SK-N-SH treated with all-trans-retinoic acid at 6 μM for 48 hours (cell line): Measurements from ENCODE around the gene CD22.

Source experiments
- ATAC-seq: fragments of 200-7000 bp; cut with Tn5 transposase; 3 replicates; pipeline ENCODE4 v1.9.1; 2020; ENCODE audit warnings: mild to moderate bottlenecking, moderate library complexity
- ARNTL ChIP-seq: fragments of 450-650 bp; formaldehyde crosslinking; IDR thresholded peaks from 2 replicates; pipeline ENCODE4 v1.5.0; 2020; ENCODE audit warnings: low read depth, mild to moderate bottlenecking, moderate library complexity, borderline replicate concordance
- BACH2 ChIP-seq: fragments of 250-450 bp; sonication (Bioruptor Pico); IDR thresholded peaks from 2 replicates; pipeline ENCODE4 v1.9.0; 2021; ENCODE audit warnings: mild to moderate bottlenecking, borderline replicate concordance
- CSDC2 ChIP-seq: fragments of 250-450 bp; sonication (Bioruptor Pico); IDR thresholded peaks from 2 replicates; pipeline ENCODE4 v1.5.0; 2020; ENCODE audit warnings: mild to moderate bottlenecking, moderate library complexity
- GLIS3 ChIP-seq: fragments of 250-450 bp; sonication (Bioruptor Pico); IDR thresholded peaks from 2 replicates; pipeline ENCODE4 v1.5.0; 2020; ENCODE audit warnings: mild to moderate bottlenecking, moderate library complexity
- ISL1 ChIP-seq: fragments of 250-450 bp; sonication (Bioruptor Pico); IDR thresholded peaks from 2 replicates; pipeline ENCODE4 v2.1.2; 2022; ENCODE audit warnings: mild to moderate bottlenecking, moderate library complexity
- OSR1 ChIP-seq: fragments of 250-450 bp; sonication (Bioruptor Pico); IDR thresholded peaks from 2 replicates; pipeline ENCODE4 v1.8.0; 2022; ENCODE audit warnings: moderate library complexity, mild to moderate bottlenecking, inconsistent platforms
- PPARA ChIP-seq: fragments of 250-450 bp; sonication (Bioruptor Pico); IDR thresholded peaks from 2 replicates; pipeline ENCODE4 v1.5.0; 2020; ENCODE audit warnings: mild to moderate bottlenecking, borderline replicate concordance
- RARB ChIP-seq: fragments of 250-450 bp; sonication (Bioruptor Pico); IDR thresholded peaks from 2 replicates; pipeline ENCODE4 v1.8.0; 2021; ENCODE audit warnings: mild to moderate bottlenecking, moderate library complexity
- SNAI2 ChIP-seq: fragments of 250-450 bp; sonication (Bioruptor Pico); IDR thresholded peaks from 2 replicates; pipeline ENCODE4 v1.5.0; 2020; ENCODE audit warnings: mild to moderate bottlenecking, moderate library complexity
- TCF4 ChIP-seq: fragments of 250-450 bp; sonication (Bioruptor Pico); IDR thresholded peaks from 2 replicates; pipeline ENCODE4 v1.8.0; 2021; ENCODE audit warnings: mild to moderate bottlenecking, moderate library complexity, borderline replicate concordance
- ZC3H10 ChIP-seq: fragments of 250-450 bp; sonication (Bioruptor Pico); IDR thresholded peaks from 2 replicates; pipeline ENCODE4 v1.5.1; 2021; ENCODE audit warnings: mild to moderate bottlenecking, moderate library complexity
- ZFP3 ChIP-seq: fragments of 250-450 bp; sonication (Bioruptor Pico); IDR thresholded peaks from 2 replicates; pipeline ENCODE4 v1.5.0; 2020; ENCODE audit warnings: mild to moderate bottlenecking, moderate library complexity
- ZFP30 ChIP-seq: fragments of 450-650 bp; formaldehyde crosslinking; IDR thresholded peaks from 2 replicates; pipeline ENCODE4 v1.5.0; 2022; ENCODE audit warnings: mild to moderate bottlenecking, moderate library complexity
- ZNF565 ChIP-seq: fragments of 450-650 bp; formaldehyde crosslinking; conservative IDR thresholded peaks from 2 replicates; pipeline ENCODE4 v1.5.0; 2020; ENCODE audit warnings: low read depth, mild to moderate bottlenecking, moderate library complexity
- ZNF70 ChIP-seq: fragments of 450-650 bp; formaldehyde crosslinking; IDR thresholded peaks from 2 replicates; pipeline ENCODE4 v1.5.0; 2020; ENCODE audit warnings: mild to moderate bottlenecking, moderate library complexity
- ZNF8 ChIP-seq: fragments of 450-650 bp; formaldehyde crosslinking; IDR thresholded peaks from 2 replicates; pipeline ENCODE4 v1.5.0; 2020; ENCODE audit warnings: mild to moderate bottlenecking, moderate library complexity
- TF ChIP-seq, protein P1 (sequence below): fragments of 250-450 bp; sonication (Bioruptor Pico); IDR thresholded peaks from 2 replicates; pipeline ENCODE4 v1.8.0; 2020; ENCODE audit warnings: mild to moderate bottlenecking, moderate library complexity, borderline replicate concordance
- TF ChIP-seq, protein P2 (sequence below): fragments of 250-450 bp; sonication (Bioruptor Pico); IDR thresholded peaks from 2 replicates; pipeline ENCODE4 v1.5.1; 2021; ENCODE audit warnings: mild to moderate bottlenecking, moderate library complexity
- TF ChIP-seq, protein P3 (sequence below): fragments of 250-450 bp; sonication (Bioruptor Pico); IDR thresholded peaks from 2 replicates; pipeline ENCODE4 v1.5.1; 2020; ENCODE audit warnings: low read depth, mild to moderate bottlenecking, moderate library complexity
- TF ChIP-seq, protein P4 (sequence below): fragments of 250-450 bp; sonication (Bioruptor Pico); IDR thresholded peaks from 2 replicates; pipeline ENCODE4 v1.8.0; 2021; ENCODE audit warnings: low read depth, mild to moderate bottlenecking, moderate library complexity, borderline replicate concordance
- TF ChIP-seq, protein P5 (sequence below): fragments of 250-450 bp; sonication (Bioruptor Pico); IDR thresholded peaks from 2 replicates; pipeline ENCODE4 v1.5.0; 2020; ENCODE audit warnings: mild to moderate bottlenecking, moderate library complexity

Gene CD22

DNA sequence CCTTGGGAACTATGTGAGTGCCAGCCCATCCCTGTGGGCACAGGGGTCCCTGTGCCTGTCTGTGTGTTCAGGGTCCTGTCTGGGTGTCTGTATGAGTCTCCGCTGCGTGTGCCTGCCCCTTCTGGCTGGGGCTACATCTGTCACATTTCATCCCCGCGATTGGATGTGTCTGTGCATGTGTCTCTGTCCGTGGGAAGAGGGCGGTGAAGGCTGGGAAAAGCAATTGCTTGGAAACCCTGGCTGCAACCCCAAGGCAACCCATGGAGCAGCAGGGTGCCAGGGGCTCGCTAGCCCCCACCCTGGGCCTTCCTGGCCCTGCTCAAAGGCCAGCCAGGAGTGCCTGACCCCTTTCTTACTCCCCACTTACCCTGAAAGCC, 35.6 kb upstream of the CD22 start:
- ATAC-seq: no peak; the same call in 2 of the 3 replicates

DNA sequence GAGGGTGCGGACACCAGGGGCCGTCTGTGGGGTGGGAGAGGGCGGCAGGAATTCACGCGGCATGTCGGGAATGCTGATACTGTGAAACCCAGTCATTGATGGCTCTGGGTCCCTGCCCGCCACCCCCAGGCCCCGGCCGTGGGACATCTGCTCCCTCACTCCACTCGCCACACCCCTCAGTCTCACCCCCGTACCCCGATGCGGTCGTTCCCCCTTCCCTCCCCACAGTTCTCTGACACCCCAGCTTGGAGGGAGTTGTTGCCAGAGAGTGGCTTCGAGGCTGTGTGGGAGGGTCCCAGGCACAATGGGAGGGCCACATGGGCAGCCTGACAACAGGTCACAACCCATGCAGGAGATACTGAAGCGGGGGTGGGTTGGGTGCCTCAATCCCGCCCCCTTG, 35.2 kb upstream of the CD22 start:
- TF ChIP-seq ZNF70 (CRISPR knock-in tag) (no peak), ZNF565 (CRISPR knock-in tag) (no peak), ZC3H10 (CRISPR knock-in tag) (no peak), CSDC2 (CRISPR knock-in tag) (no peak), ZNF8 (CRISPR knock-in tag) (no peak), BACH2 (CRISPR knock-in tag) (no peak), TCF4 (no peak), SNAI2 (no peak), OSR1 (no peak), GLIS3 (CRISPR knock-in tag) (no peak), ZFP3 (CRISPR knock-in tag) (no peak), ISL1 (CRISPR knock-in tag) (no peak), ARNTL (CRISPR knock-in tag) (no peak), RARB (CRISPR knock-in tag) (no peak), ZFP30 (no peak)
- TF ChIP-seq, protein P1, sequence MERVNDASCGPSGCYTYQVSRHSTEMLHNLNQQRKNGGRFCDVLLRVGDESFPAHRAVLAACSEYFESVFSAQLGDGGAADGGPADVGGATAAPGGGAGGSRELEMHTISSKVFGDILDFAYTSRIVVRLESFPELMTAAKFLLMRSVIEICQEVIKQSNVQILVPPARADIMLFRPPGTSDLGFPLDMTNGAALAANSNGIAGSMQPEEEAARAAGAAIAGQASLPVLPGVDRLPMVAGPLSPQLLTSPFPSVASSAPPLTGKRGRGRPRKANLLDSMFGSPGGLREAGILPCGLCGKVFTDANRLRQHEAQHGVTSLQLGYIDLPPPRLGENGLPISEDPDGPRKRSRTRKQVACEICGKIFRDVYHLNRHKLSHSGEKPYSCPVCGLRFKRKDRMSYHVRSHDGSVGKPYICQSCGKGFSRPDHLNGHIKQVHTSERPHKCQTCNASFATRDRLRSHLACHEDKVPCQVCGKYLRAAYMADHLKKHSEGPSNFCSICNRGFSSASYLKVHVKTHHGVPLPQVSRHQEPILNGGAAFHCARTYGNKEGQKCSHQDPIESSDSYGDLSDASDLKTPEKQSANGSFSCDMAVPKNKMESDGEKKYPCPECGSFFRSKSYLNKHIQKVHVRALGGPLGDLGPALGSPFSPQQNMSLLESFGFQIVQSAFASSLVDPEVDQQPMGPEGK (CRISPR knock-in tag): no peak
- TF ChIP-seq, protein P2, sequence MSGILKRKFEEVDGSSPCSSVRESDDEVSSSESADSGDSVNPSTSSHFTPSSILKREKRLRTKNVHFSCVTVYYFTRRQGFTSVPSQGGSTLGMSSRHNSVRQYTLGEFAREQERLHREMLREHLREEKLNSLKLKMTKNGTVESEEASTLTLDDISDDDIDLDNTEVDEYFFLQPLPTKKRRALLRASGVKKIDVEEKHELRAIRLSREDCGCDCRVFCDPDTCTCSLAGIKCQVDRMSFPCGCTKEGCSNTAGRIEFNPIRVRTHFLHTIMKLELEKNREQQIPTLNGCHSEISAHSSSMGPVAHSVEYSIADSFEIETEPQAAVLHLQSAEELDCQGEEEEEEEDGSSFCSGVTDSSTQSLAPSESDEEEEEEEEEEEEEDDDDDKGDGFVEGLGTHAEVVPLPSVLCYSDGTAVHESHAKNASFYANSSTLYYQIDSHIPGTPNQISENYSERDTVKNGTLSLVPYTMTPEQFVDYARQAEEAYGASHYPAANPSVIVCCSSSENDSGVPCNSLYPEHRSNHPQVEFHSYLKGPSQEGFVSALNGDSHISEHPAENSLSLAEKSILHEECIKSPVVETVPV (CRISPR knock-in tag): no peak
- TF ChIP-seq, protein P3, sequence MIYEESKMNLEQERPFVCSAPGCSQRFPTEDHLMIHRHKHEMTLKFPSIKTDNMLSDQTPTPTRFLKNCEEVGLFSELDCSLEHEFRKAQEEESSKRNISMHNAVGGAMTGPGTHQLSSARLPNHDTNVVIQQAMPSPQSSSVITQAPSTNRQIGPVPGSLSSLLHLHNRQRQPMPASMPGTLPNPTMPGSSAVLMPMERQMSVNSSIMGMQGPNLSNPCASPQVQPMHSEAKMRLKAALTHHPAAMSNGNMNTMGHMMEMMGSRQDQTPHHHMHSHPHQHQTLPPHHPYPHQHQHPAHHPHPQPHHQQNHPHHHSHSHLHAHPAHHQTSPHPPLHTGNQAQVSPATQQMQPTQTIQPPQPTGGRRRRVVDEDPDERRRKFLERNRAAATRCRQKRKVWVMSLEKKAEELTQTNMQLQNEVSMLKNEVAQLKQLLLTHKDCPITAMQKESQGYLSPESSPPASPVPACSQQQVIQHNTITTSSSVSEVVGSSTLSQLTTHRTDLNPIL: no peak
- TF ChIP-seq, protein P4, sequence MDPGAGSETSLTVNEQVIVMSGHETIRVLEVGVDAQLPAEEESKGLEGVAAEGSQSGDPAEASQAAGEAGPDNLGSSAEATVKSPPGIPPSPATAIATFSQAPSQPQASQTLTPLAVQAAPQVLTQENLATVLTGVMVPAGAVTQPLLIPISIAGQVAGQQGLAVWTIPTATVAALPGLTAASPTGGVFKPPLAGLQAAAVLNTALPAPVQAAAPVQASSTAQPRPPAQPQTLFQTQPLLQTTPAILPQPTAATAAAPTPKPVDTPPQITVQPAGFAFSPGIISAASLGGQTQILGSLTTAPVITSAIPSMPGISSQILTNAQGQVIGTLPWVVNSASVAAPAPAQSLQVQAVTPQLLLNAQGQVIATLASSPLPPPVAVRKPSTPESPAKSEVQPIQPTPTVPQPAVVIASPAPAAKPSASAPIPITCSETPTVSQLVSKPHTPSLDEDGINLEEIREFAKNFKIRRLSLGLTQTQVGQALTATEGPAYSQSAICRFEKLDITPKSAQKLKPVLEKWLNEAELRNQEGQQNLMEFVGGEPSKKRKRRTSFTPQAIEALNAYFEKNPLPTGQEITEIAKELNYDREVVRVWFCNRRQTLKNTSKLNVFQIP (CRISPR knock-in tag): no peak
- TF ChIP-seq, protein P5, sequence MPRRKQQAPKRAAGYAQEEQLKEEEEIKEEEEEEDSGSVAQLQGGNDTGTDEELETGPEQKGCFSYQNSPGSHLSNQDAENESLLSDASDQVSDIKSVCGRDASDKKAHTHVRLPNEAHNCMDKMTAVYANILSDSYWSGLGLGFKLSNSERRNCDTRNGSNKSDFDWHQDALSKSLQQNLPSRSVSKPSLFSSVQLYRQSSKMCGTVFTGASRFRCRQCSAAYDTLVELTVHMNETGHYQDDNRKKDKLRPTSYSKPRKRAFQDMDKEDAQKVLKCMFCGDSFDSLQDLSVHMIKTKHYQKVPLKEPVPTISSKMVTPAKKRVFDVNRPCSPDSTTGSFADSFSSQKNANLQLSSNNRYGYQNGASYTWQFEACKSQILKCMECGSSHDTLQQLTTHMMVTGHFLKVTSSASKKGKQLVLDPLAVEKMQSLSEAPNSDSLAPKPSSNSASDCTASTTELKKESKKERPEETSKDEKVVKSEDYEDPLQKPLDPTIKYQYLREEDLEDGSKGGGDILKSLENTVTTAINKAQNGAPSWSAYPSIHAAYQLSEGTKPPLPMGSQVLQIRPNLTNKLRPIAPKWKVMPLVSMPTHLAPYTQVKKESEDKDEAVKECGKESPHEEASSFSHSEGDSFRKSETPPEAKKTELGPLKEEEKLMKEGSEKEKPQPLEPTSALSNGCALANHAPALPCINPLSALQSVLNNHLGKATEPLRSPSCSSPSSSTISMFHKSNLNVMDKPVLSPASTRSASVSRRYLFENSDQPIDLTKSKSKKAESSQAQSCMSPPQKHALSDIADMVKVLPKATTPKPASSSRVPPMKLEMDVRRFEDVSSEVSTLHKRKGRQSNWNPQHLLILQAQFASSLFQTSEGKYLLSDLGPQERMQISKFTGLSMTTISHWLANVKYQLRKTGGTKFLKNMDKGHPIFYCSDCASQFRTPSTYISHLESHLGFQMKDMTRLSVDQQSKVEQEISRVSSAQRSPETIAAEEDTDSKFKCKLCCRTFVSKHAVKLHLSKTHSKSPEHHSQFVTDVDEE (CRISPR knock-in tag): no peak
- no peak for ATAC-seq

More for the DNA sequence above, 35.6 kb upstream of the CD22 start:
- TF ChIP-seq ZNF565 (CRISPR knock-in tag) (no peak), OSR1 (no peak), BACH2 (CRISPR knock-in tag) (no peak), ZNF8 (CRISPR knock-in tag) (no peak), PPARA (CRISPR knock-in tag) (no peak)
- TF ChIP-seq, protein P4 (CRISPR knock-in tag): no peak
- TF ChIP-seq, protein P2 (CRISPR knock-in tag): no peak
- TF ChIP-seq, protein P3: no peak
